HG02870 (cell line): ENCODE data around the gene FAM222A.

ENCODE experiments used
- ATAC-seq: cut with Tn5 transposase; IDR thresholded peaks from one replicate; pipeline ENCODE4 v1.9.1; 2021; ENCODE audit warnings: mild to moderate bottlenecking, moderate library complexity; ENCODE audit not compliant: unreplicated experiment

The FAM222A gene

GRCh38 chr12:109770861-109771670 lies 57.4 kb downstream of the FAM222A start:
- ATAC-seq: no peak

GRCh38 chr12:109771746-109772621 lies 58.4 kb downstream of the FAM222A start:
- ATAC-seq: no peak

GRCh38 chr12:109772622-109773321 lies 59.1 kb downstream of the FAM222A start:
- ATAC-seq: no peak

GRCh38 chr12:109773384-109774011 lies 59.9 kb downstream of the FAM222A start:
- ATAC-seq: no peak

- ATAC-seq: no peak
Measured at GRCh38 chr12:109775172-109775881, 61.7 kb downstream of the FAM222A start.

- no peak for ATAC-seq
Measured at GRCh38 chr12:109776624-109777023, 63.0 kb downstream of the FAM222A start.

- ATAC-seq: no peak
Measured at GRCh38 chr12:109777544-109777943, 63.9 kb downstream of the FAM222A start.

GRCh38 chr12:109778684-109779083 lies 65.1 kb downstream of the FAM222A start:
- ATAC-seq: no peak

- no peak for ATAC-seq
Measured at GRCh38 chr12:109779382-109779781, 65.8 kb downstream of the FAM222A start.

GRCh38 chr12:109781668-109782325 lies 68.2 kb downstream of the FAM222A start:
- ATAC-seq: no peak

GRCh38 chr12:109782326-109782703 lies 68.7 kb downstream of the FAM222A start:
- ATAC-seq: no peak

- ATAC-seq: no peak
Measured at GRCh38 chr12:109783135-109783964, 69.7 kb downstream of the FAM222A start.

GRCh38 chr12:109783965-109784244 lies 70.3 kb downstream of the FAM222A start:
- no peak for ATAC-seq

GRCh38 chr12:109785854-109786253 lies 72.2 kb downstream of the FAM222A start:
- no peak for ATAC-seq

- no peak for ATAC-seq
Measured at GRCh38 chr12:109786799-109787198, 73.2 kb downstream of the FAM222A start.

GRCh38 chr12:109789526-109790048 lies 76.0 kb downstream of the FAM222A start:
- ATAC-seq: no peak

- ATAC-seq: no peak
Measured at GRCh38 chr12:109792992-109793391, 79.4 kb downstream of the FAM222A start.

GRCh38 chr12:109793411-109793810 lies 79.8 kb downstream of the FAM222A start:
- no peak for ATAC-seq
